CD4-positive, alpha-beta T cell treated with Interleukin-17A for 1 hour (primary cell): ENCODE measurements around the gene CCDC27.
"Not testable (repeated sequence)": the region's sequence is repeated elsewhere in the genome, so short reads cannot be mapped to it uniquely, and the experiment has no call there.

Experiments used
- DNase-seq: peaks from one replicate; pipeline ENCODE4 v3.0.0-alpha.2; 2020

Gene CCDC27

GRCh38 chr1:3796215-3797061, 44.2 kb downstream of the CCDC27 start, which contains the start of gene LRRC47:
TSS of gene LRRC47 (minus strand) at chr1:3796498. CDS start at chr1:3796476, 22 bp downstream.
- DNase-seq = peak; percentile 95

GRCh38 chr1:3799976-3800685, 47.9 kb downstream of the CCDC27 start:
- no peak for DNase-seq

- DNase-seq = not testable (repeated sequence)
These were observed 48.5 kb downstream of the CCDC27 start for GRCh38 chr1:3800795-3801194.

- DNase-seq = no peak
These were observed 51.8 kb downstream of the CCDC27 start for GRCh38 chr1:3803905-3804626.

GRCh38 chr1:3804627-3804944, 52.3 kb downstream of the CCDC27 start:
- not testable (repeated sequence) for DNase-seq

- DNase-seq = no peak
These were observed 52.8 kb downstream of the CCDC27 start for GRCh38 chr1:3805038-3805437.

GRCh38 chr1:3807769-3808168, 55.5 kb downstream of the CCDC27 start:
- no peak for DNase-seq

- no peak for DNase-seq
These were observed 57.4 kb downstream of the CCDC27 start for GRCh38 chr1:3809680-3810079.

- peak; percentile 26 for DNase-seq
These were observed 58.0 kb downstream of the CCDC27 start for GRCh38 chr1:3810149-3810761.

- no peak for DNase-seq
These were observed 59.3 kb downstream of the CCDC27 start for GRCh38 chr1:3811595-3811911.

GRCh38 chr1:3814065-3814464, 61.8 kb downstream of the CCDC27 start:
- DNase-seq = no peak

GRCh38 chr1:3814771-3815561, 62.7 kb downstream of the CCDC27 start:
- DNase-seq = no peak

GRCh38 chr1:3816331-3817137, 64.3 kb downstream of the CCDC27 start:
- DNase-seq = no peak

GRCh38 chr1:3817138-3817740, 65.0 kb downstream of the CCDC27 start:
- DNase-seq = no peak

GRCh38 chr1:3817821-3818597, 65.8 kb downstream of the CCDC27 start:
- no peak for DNase-seq

GRCh38 chr1:3819771-3820200, 67.5 kb downstream of the CCDC27 start:
- no peak for DNase-seq

- no peak for DNase-seq
These were observed 68.1 kb downstream of the CCDC27 start for GRCh38 chr1:3820316-3820715.

GRCh38 chr1:3821004-3821403, 68.8 kb downstream of the CCDC27 start:
- no peak for DNase-seq
